ENCODE data around the gene ZNF526. TPM values are rescaled to one million over a fixed set of nuclear protein-coding genes. Genes with fewer than 3 reads are reported as not detected.

The ZNF526 gene
- total RNA-seq, 4 donors from 2014 or later = 3.8 to 6.3 (median 4.0) TPM

DNA sequence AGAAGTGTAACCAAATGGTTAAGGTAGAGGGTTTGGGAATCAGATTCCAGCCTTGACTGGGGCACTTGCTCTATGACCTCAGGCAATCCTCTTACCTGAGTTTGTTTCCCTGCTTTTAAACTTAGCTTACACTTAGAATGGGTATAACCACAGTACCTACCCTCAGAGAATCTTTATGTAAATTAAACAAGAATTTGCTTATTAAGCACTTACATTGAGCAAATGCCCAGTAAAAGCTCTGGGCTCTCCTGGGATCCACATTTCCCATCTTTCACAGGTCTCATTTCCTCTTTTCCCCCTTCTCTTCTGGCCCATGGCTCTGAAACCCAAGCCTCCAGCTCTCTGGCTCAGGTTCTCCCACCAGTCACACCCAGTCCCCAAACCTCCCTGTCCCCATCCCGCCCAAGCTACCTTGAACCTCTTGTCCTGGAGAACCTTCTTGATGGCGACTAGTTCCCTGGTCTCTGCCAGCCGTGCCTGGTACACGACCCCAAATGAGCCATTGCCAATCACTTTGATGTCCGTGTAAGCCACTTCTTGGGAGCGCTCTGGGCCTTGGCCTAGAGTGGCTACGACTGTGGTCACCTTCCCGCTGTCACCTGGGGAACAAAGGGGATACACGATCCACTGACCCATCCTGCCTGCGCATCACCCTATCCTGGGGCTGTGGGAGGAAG lies 19.6 kb downstream of the ZNF526 start:
- Histone ChIP-seq H3K4me3 (no peak overlapping the region), H3K4me1 (peaks cover 19 to 53% (median 20%) of the 10 kb centered on the region in 3 donors), H3K27ac (no peak overlapping the region), H3K36me3 (peaks cover 10 to 56% (median 21%) of the 10 kb centered on the region in 3 donors), H3K27me3 (no peaks in the 10 kb centered on the region), H3K9me3 (no peaks in the 10 kb centered on the region)
- WGBS, 2 donors = 86 to 87% methylated on average over 5 to 7 of the region's 10 CpGs
- DNase-seq = no peak
- intact Hi-C loops (cut with DNase I) = loop anchor here (10.0 kb wide), 2 partner anchors 55 to 105 kb away; partner anchors contain the start of gene POU2F2
- TF ChIP-seq CTCF (IDR thresholded peaks at IDR 0.05) = no peak

GRCh38 chr19:42241279-42241678 lies 21.2 kb downstream of the ZNF526 start:
- H3K9me3 ChIP-seq = no peaks in the 10 kb centered on the region
- TF ChIP-seq POLR2A (IDR thresholded peaks at IDR 0.05) = no peak
- TF ChIP-seq CTCF (IDR thresholded peaks at IDR 0.05) = no peak
- H3K4me3 ChIP-seq = peak overlapping the region; percentile 80 to 98 (median 90)
- intact Hi-C loops (cut with DNase I) = loop anchor here (10.0 kb wide), 1 partner anchor 54 kb away; no protein-coding TSS in a partner anchor
- WGBS, 2 donors = 90 to 100% methylated on average over 2 to 3 of the region's 3 CpGs
- H3K4me1 ChIP-seq = peaks cover 20 to 64% (median 25%) of the 10 kb centered on the region in 3 donors
- H3K27me3 ChIP-seq = no peaks in the 10 kb centered on the region
- peaks cover 0 to 40% (median 6%) of the 10 kb centered on the region in 3 donors for H3K36me3 ChIP-seq
- H3K27ac ChIP-seq = peak overlapping the region in 3 of 4 donors; percentile 89 to 98 (median 95)
- DNase-seq = no peak

- intact Hi-C loops (cut with DNase I) = loop anchor here (10.0 kb wide), 1 partner anchor 53 kb away; no protein-coding TSS in a partner anchor
- Histone ChIP-seq H3K9me3 (no peaks in the 10 kb centered on the region), H3K4me3 (peak overlapping the region; percentile 80 to 98 (median 90)), H3K4me1 (peaks cover 20 to 72% (median 28%) of the 10 kb centered on the region in 3 donors), H3K27ac (peak overlapping the region; percentile 89 to 98 (median 96)), H3K36me3 (peaks cover 0 to 32% (median 0%) of the 10 kb centered on the region in 3 donors), H3K27me3 (no peaks in the 10 kb centered on the region)
- TF ChIP-seq CTCF (IDR thresholded peaks at IDR 0.05) (no peak), POLR2A (IDR thresholded peaks at IDR 0.05) (no peak)
- 0% methylated on average over 3 of the region's 49 CpGs; no CpG with 5 or more reads in 1 of the 2 donors for WGBS, 2 donors
- no peak for DNase-seq
Observed at GRCh38 chr19:42242069-42242511, 22.0 kb downstream of the ZNF526 start.

DNA sequence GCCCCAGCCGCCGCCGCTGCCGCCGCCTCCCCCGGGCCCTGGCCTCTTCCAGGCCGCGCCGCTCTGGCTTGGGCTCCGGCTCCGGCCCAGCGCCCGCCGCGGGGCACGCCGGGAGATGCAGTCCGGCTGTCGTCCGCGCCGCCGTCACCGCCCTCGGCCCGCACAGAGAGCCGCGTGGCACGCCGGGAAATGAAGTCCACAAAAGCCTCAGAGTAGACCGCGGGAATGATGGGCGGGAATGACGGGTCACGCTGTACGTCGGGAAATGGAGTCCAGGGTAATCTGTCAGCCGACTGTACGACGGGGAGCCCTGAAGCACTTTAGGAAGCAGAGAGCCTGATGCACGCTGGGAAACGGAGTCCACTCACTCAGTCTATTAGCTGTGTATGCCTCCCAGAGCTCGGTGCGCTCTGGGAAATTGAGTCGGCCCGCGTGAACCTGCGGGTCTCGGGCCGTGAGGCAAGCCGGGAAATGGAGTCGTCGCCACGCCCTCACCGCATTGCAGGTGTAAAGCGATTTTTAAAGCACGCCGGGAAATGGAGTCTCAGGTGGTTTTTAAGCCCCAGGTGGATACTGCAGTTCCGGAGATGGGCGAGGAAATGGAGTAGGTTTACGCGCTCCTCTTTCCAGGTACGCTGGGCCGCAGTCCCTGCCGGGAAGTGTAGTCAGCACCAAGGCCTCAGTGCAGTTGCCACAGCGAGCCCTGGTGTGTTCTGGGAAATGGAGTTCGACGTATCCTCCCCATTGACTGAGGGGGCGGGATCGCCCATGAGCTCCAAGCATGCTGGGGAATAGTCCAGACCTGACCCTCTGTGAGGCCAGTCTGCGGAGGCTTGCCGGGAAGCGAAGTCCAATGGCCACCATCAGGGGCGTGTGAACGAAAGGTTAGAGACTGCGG lies 22.6 kb downstream of the ZNF526 start, which contains the start of gene GSK3A:
Gene GSK3A, minus strand, starts transcription at position 91 of the 898 bp plus-strand sequence. CDS start 137 bp downstream, outside the sequence.
- intact Hi-C loops (cut with DNase I) = loop anchor here (10.0 kb wide), 1 partner anchor 52 kb away; no protein-coding TSS in a partner anchor
- TF ChIP-seq CTCF (IDR thresholded peaks at IDR 0.05) (peak in 1 of 6 experiments; percentile 16), POLR2A (IDR thresholded peaks at IDR 0.05) (peak in 3 of 4 donors; percentile 83 to 88 (median 84))
- H3K9me3 ChIP-seq = no peaks in the 10 kb centered on the region
- H3K36me3 ChIP-seq = peaks cover 0 to 25% (median 0%) of the 10 kb centered on the region in 3 donors
- peak within 1 kb of the TSS; percentile 80 to 98 (median 90) for H3K4me3 ChIP-seq
- H3K4me1 ChIP-seq = peaks cover 20 to 78% (median 28%) of the 10 kb centered on the region in 3 donors
- peak; percentile 99 for DNase-seq
- WGBS, 2 donors = 0% methylated on average over 7 to 35 of the region's 76 CpGs
- H3K27me3 ChIP-seq = no peaks in the 10 kb centered on the region
- peak within 1 kb of the TSS; percentile 89 to 98 (median 96) for H3K27ac ChIP-seq

Data from esophagus squamous epithelium (tissue), 5 donors.